ENCODE data around the gene PSRC1.

Gene PSRC1

DNA sequence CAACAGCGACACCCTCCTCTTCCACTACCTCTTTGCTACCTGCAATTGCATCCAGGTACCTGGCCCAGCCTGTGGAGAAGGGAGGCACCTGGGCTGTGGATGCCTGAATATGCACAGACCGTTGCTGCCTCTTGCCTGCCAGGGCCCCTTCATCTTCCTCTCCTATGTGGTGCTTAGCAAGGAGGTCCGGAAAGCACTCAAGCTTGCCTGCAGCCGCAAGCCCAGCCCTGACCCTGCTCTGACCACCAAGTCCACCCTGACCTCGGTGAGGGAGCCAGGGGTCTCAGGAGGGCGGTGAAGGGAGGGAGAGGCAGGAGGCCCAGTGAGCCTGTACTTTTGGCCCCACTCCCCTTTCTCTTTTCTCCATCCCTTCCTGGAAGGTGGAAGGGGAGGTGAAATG lies 11.5 kb downstream of the PSRC1 start:
- no peak for DNase-seq

DNA sequence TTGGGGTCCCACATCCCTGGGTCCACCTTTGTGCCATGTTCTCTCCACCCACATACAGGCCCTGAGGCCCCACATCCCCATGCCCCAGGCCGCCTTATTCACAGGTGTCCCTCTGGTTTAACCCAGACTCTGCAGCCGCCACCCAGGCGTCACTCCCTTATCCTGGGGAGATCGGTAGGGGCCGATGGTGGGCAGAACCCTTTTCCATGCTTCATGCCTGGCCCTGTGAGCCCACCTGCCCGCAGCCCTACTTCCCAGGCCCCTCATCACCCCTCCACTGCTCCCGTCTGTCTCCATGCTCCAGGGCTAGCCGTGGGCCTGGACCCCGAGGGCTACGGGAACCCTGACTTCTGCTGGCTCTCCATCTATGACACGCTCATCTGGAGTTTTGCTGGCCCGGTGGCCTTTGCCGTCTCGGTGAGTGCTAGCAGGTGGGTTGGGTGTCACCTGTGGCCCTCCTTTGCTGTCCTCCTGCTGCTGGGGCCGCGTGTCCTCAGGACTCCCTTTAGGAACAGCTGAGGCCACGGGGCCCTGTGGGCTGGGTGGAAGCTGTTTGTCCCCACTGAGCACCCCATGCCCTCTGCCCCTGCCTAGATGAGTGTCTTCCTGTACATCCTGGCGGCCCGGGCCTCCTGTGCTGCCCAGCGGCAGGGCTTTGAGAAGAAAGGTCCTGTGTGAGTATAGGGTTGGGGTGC lies 12.2 kb downstream of the PSRC1 start:
- no peak for DNase-seq

DNA sequence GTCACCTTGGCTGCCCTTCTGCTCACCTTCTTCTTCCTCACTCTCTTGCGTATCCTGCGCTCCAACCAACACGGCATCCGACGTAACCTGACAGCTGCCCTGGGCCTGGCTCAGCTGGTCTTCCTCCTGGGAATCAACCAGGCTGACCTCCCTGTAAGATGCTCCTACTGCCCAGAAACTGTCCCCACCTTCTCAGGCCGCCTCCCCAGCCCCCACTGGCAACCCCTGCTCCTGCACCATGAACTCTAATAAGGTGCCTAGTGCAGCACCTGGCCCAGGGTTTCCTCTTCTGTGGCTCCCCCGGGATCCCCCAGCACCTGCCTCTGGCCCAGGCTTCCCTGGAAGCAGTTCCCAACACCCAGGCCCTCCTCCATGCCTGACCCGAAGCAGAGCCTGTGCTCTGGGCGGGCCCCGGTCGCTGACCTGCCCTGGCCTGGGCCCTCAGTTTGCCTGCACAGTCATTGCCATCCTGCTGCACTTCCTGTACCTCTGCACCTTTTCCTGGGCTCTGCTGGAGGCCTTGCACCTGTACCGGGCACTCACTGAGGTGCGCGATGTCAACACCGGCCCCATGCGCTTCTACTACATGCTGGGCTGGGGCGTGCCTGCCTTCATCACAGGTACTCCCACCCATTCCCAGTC lies 12.8 kb downstream of the PSRC1 start:
- DNase-seq, result no peak

DNA sequence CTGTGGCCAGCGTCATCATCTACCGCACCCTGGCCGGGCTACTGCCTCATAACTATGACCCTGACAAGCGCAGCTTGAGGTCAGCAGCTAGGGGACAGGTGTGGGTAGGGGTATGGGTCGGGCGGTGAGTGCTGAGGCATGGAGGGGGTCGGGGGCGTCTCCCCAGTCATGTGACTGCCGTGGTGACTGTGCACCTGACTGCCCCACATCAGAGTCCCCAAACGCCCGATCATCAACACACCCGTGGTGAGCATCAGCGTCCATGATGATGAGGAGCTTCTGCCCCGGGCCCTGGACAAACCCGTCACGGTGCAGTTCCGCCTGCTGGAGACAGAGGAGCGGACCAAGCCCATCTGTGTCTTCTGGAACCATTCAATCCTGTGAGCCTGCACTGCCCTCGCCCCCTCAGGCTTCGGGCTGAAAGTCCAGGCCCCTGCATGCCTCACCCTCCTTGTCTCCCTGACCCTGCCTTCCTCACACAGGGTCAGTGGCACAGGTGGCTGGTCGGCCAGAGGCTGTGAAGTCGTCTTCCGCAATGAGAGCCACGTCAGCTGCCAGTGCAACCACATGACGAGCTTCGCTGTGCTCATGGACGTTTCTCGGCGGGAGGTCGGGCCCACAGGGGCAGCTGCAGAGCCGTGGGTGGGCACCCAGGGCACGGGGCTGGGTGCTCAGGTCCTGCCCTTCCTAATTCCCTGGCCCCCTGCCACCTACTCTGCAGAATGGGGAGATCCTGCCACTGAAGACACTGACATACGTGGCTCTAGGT lies 13.5 kb downstream of the PSRC1 start:
- no peak for DNase-seq

DNA sequence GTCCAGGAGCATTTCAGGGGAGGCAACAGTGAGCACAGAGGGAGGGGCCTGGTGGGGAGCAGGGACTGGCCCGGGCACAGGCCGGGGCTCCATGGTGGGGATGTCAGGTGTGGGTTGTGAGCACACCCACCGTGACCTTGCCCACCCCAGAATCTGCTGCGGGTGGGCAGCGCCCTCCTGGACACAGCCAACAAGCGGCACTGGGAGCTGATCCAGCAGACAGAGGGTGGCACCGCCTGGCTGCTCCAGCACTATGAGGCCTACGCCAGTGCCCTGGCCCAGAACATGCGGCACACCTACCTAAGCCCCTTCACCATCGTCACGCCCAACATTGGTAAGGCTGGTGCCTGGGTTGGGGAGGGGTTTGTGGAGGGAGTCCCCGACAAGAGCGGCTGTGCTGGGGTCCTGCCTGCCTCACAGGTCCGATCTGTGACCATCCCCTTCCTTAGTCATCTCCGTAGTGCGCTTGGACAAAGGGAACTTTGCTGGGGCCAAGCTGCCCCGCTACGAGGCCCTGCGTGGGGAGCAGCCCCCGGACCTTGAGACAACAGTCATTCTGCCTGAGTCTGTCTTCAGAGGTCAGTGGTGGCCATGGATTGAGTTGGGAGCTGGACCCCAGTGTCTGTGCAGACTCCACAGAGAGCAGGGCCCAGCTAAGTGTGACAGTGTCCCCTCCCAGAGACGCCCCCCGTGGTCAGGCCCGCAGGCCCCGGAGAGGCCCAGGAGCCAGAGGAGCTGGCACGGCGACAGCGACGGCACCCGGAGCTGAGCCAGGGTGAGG lies 14.3 kb downstream of the PSRC1 start:
- no peak for DNase-seq

DNA sequence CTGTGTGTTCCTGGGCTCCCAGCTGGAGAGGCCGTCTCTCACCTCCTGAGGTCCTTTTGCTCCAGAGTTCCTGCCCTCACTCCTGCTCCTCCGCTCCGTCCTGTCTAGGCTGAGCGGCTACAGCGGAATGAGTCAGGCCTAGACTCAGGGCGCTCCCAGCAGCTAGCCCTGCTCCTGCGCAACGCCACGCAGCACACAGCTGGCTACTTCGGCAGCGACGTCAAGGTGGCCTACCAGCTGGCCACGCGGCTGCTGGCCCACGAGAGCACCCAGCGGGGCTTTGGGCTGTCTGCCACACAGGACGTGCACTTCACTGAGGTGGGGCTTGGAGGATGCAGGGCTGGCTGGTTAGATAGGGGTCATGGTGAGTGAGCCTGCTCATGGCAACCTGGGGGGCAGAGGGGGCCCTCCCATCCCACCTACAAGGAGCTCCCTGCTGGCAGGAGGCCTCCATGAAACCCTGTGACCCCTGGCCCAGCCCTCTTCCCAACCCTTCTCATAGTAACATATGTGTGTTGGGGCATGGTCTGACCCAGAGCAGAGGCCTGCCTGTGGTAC lies 15.1 kb downstream of the PSRC1 start:
- no peak for DNase-seq

DNA sequence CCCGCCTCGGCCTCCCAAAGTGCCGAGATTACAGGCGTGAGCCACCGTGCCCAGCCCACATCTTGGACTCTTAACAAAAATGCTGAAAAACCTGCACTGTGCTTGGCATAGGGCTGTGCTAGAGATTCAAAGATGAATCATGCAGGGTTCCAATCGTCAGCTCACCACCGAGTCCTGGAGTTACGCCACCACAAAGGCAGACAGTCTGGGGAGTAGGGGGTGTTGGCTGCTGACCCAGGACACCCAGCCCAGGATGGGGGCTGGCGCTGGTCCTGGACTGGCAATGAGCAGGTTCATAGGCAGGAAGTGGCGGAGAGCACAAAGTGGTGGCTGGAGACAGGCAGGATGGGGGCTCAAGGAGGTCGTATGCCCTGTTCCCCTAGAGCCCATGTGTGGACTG lies 16.0 kb downstream of the PSRC1 start:
- no peak for DNase-seq

DNA sequence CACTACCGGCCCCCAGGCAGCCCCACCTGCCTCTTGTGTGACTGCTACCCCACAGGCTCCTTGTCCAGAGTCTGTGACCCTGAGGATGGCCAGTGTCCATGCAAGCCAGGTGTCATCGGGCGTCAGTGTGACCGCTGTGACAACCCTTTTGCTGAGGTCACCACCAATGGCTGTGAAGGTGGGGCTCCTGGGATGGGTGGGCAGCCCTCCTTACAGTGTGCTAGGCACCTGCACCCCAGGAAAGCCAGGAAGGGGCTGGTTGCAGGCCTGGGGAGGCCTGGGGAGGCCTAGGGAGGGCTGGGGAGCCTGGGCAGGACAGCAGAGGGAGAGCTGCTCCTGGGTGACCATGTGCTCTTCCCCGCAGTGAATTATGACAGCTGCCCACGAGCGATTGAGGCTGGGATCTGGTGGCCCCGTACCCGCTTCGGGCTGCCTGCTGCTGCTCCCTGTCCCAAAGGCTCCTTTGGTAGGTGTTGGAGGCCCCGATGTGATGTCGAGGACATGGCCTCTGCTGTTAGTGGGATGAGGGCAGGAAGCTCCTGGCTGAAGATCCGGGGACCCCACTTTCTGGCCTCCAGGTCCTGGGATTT lies 17.1 kb downstream of the PSRC1 start:
- DNase-seq, result no peak

DNA sequence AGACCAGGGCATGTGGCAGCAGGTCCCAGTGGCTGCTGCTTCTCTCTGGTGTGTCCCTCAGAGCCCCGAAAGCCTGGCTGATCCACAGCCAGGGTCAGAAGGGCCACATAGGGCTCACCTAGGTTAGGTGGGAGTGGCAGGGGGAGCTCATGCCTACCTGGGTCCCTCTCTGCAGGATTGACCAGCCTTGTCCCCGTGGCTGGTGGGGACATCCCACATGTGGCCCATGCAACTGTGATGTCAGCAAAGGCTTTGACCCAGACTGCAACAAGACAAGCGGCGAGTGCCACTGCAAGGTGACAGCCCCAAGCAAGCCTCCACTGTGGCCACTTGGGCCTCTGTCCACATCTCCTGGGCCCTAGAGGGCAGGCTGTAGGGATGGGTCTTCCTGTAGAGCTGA lies 17.9 kb downstream of the PSRC1 start:
- no peak for DNase-seq

DNA sequence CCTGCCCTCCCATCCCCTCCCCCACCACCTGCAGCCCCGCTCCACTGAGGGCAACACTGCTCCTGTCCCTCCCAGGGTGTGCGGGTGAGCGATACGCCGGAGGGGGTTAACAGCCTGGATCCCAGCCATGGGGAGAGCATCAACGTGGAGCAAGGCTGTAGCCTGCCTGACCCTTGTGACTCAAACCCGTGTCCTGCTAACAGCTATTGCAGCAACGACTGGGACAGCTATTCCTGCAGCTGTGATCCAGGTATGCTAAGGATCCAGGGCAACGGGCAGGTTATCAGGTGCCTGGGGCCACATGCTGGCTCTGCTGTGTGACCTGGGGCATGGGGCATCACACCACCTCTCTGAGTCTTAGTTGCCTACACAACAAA lies 18.6 kb downstream of the PSRC1 start:
- DNase-seq, result no peak

DNA sequence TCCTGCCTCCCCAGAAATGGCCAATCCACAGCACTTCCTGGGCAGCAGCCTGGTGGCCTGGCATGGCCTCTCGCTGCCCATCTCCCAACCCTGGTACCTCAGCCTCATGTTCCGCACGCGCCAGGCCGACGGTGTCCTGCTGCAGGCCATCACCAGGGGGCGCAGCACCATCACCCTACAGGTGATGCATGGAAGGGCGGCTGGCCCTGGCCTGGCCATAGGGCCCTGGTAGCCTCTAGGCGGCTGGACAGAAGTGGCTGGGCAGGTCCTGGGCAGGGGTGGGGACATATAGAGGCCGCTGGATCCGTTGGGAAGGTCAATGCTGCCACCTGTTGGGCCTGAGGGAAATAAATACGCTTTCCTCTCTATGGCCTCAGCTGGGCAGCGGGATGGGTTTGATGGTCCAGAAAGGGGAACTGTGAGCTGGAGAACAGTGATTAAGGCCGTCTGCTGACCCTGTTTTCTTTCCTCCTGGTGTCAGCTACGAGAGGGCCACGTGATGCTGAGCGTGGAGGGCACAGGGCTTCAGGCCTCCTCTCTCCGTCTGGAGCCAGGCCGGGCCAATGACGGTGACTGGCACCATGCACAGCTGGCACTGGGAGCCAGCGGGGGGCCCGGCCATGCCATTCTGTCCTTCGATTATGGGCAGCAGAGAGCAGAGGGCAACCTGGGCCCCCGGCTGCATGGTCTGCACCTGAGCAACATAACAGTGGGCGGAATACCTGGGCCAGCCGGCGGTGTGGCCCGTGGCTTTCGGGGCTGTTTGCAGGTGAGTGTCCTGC lies 19.2 kb downstream of the PSRC1 start:
- DNase-seq, result peak; percentile 85

DNA sequence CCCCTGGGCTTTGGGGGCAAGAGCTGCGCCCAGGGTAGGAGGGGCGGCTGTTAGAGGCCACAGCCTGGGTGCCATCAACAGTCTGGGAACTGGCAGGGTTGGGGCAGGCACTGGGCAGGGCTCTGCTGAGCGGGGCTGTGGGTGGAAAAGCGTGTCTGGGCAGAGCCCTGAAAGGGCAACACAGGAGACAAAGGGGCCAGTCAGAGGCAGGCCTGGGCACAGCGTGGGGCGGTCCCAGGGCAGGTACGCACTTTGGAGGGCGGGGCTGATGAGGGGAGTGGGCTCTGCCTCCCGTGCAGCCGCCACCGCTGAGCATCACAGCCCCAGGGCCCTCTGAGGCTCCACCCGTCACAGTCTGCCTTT lies 19.7 kb downstream of the PSRC1 start:
- no peak for DNase-seq

DNA sequence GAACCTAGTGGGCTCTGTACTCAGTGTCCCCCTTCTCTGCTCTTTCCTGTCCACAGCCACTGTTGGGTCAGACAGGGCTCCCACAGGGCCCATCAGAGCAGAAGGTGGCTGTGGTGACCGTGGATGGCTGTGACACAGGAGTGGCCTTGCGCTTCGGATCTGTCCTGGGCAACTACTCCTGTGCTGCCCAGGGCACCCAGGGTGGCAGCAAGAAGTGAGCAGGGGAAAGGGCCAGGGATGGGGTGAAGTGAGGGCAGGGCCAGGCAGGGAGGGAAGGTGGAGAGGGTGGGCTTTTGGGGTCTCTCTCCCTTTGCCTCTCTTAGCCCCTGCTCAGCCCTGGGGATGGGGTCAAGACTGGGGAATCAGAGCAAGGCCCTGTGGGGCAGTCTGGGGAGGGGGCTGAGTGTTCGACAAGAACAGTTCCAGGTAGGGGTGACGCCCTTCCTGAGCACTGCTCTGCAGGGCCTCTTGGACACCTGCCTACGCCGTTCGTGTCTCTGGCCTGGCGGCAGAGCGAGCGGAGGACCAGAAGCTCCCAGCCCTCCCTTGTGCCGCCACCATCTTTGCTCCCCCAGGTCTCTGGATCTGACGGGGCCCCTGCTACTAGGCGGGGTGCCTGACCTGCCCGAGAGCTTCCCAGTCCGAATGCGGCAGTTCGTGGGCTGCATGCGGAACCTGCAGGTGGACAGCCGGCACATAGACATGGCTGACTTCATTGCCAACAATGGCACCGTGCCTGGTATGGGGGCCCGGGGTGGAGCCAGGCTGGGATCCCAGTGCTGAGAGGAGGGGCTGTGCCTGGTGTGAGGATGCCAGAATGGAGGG lies 20.5 kb downstream of the PSRC1 start:
- no peak for DNase-seq

DNA sequence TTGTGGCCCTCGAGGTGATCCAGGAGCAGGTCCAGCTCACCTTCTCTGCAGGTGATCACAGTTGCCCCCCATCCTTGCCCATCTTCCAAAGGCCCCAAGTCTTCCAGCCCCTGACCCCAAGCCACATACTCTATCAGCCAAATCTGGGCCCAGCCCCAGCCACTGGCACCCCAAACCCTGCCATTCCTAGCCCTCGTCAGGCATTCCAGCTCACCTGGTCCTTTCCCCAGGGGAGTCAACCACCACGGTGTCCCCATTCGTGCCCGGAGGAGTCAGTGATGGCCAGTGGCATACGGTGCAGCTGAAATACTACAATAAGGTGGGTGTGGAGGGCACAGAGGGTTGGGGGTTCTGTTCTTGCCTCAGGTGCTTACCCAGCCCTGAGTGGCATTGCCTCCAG lies 21.4 kb downstream of the PSRC1 start:
- no peak for DNase-seq

DNA sequence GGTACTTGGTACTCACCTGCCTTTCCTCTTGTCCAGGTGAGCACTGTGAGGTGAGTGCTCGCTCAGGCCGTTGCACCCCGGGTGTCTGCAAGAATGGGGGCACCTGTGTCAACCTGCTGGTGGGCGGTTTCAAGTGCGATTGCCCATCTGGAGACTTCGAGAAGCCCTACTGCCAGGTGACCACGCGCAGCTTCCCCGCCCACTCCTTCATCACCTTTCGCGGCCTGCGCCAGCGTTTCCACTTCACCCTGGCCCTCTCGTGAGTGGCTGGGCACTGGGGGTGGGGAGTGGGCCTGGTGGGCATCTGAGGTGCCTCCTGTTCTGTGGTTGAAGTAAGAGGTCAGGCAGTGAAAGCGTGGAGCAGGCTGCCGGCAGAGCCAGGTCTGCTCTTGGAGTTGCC lies 21.9 kb downstream of the PSRC1 start:
- no peak for DNase-seq

DNA sequence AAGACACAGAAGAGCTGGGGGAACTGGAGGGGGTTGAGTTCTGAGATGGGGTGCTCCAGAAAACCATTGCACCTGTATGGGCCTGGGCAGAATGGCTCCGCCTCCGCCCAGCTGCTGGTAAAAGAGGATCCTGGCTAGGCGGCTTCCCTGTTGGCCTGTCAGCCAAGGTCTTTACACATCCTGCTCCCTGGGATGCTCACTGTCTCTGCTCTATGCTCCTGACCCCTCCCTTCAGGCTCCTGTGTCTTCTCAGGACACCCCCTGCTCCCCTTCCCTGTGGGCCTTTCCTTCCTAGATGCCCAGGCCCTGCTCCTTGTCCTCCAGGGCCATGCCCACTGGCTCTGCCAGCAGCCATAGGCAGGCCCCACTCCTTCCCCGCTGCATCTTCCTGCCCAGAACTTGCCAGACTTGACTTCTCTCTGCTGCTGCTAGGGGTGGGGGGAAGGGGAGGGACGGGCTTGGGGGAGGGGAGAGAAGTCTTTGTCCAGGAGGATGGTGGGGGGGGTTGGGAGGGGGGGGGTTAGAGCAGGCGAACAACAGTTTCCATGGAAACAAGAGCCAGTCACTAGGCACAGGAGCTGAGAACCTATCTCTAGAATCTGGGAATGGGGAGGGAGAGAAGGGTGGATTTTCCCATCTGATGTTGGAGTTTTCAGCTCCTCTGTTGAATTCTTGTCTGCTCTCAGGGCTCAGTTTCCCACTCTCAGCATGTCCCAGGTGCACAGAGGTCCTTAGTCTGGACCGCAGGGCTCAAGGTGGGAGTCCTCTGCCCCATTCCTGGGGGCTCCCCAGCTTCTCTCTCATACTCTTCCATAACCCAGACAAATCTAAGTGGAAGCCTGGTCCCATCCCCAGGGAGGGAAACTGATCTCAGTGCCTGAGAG lies 23.0 kb downstream of the PSRC1 start:
- DNase-seq, result no peak

DNA sequence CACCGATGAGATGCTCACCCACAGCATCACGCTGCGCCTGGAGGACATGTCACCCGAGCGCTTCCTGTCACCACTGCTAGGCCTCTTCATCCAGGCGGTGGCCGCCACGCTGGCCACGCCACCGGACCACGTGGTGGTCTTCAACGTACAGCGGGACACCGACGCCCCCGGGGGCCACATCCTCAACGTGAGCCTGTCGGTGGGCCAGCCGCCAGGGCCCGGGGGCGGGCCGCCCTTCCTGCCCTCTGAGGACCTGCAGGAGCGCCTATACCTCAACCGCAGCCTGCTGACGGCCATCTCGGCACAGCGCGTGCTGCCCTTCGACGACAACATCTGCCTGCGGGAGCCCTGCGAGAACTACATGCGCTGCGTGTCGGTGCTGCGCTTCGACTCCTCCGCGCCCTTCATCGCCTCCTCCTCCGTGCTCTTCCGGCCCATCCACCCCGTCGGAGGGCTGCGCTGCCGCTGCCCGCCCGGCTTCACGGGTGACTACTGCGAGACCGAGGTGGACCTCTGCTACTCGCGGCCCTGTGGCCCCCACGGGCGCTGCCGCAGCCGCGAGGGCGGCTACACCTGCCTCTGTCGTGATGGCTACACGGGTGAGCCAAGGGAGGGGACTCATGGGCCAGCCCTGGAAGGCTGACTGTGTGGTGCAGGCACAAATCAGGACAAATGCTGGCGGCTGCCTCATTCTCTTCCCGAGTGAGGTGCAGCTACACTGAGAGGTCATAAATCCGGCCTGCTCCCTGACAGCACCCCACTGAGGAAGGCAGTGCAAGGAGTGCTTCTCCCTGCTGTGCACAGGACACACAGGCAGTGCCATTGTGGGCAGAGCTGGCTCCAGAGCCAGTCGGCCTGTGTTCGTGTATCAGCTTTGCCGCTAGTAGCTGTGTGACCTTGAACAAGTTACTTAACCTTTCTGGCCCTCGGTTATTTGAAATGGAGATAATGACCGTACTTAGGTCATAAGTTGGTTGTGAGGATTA lies 24.2 kb downstream of the PSRC1 start:
- no peak for DNase-seq

DNA sequence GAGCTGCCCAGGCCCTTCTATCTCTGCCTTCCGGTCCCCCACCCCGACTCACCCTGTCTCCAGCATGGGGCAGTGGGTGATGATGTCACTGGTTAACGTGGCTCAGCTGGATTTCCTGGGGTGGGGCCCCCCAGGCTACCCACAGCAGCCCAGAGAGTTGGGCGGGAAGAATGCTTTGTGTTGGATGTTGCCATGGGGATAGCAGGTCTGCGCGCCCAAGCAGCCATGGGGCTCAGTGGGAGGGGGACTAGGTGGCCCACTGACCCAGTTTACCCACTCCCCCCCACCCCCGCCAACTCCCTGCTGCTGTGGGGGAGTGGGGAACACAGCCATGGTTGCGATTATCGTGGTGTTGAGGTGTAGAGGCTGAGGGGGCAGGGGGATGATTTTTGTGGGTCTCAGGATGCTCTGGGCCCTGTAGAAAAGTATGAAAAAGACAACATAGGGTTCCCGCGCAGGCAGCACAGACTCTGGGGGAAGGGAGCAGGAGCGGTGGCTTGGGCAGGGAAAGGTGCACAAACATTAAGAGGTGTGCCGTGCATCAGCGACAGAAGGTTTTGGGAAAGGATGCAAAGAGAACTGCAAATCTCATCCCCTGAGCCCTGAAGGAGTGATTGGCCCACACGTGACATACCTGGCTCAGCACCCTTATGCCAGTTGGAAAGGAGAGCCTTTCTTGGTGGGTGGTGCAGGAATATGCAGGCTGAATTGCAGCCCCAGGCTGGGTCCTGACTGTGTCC lies 25.1 kb downstream of the PSRC1 start:
- no peak for DNase-seq
